ENCODE measurements around the gene AGRP. TPM values are rescaled to one million over a fixed set of nuclear protein-coding genes. Genes with fewer than 3 reads are reported as not detected.
A peak's percentile ranks its signal among the peaks of the same experiment; 100 is the strongest.

The AGRP gene
- total RNA-seq, 1 donor from 2014 or later, result not detected

DNA sequence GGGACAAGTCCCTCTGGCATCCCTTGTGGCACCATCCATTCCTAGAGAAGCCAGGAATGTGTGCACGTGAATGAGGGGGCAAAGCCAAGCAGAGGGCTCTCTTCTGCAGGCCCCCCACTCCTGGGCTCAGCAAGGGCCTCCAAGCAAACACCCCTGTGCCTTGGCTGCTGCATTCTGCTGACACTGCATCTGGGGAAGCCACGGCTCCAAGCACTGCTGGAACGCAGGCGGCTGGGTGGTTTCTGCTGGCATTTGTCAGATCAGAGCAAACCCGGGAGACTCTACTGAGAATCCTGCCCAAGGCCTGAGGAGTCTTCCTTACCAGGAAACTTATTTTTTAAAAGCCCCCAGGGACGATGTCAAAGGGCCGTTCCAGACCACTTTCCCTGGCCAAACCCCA is 25.7 kb downstream of the AGRP start:
- Mint-ChIP-seq H3K4me1 (peaks cover 5% of the 10 kb centered on the region), H3K9me3 (no peaks in the 10 kb centered on the region), H3K4me3 (no peak overlapping the region), H3K36me3 (ENCODE audit: low read depth) (peaks cover 56% of the 10 kb centered on the region), H3K27me3 (no peaks in the 10 kb centered on the region), H3K27ac (no peak overlapping the region)
- ChIA-PET POLR2A (interaction anchor here (0.6 to 1.5 kb wide), 2 partner anchors 8 to 26 kb away, joined by 3 to 5 read pairs; no protein-coding TSS in a partner anchor), CTCF (no interaction called here)
- TF ChIP-seq, protein P1, sequence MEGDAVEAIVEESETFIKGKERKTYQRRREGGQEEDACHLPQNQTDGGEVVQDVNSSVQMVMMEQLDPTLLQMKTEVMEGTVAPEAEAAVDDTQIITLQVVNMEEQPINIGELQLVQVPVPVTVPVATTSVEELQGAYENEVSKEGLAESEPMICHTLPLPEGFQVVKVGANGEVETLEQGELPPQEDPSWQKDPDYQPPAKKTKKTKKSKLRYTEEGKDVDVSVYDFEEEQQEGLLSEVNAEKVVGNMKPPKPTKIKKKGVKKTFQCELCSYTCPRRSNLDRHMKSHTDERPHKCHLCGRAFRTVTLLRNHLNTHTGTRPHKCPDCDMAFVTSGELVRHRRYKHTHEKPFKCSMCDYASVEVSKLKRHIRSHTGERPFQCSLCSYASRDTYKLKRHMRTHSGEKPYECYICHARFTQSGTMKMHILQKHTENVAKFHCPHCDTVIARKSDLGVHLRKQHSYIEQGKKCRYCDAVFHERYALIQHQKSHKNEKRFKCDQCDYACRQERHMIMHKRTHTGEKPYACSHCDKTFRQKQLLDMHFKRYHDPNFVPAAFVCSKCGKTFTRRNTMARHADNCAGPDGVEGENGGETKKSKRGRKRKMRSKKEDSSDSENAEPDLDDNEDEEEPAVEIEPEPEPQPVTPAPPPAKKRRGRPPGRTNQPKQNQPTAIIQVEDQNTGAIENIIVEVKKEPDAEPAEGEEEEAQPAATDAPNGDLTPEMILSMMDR (IDR thresholded peaks at IDR 0.05), result no peak
- intact Hi-C loops (cut with micrococcal nuclease), result no loop called here
- ATAC-seq (ENCODE audit: low read depth) (no peak), DNase-seq (no peak)

GRCh38 chr16:67456391-67457081 is 26.8 kb downstream of the AGRP start:
- DNase-seq (no peak), ATAC-seq (ENCODE audit: low read depth) (no peak)
- CTCF ChIA-PET, result interaction anchor here (1.1 to 1.5 kb wide), 3 partner anchors 9 to 29 kb away, joined by 3 to 5 read pairs (median 3); no protein-coding TSS in a partner anchor
- H3K27me3 Mint-ChIP-seq, result no peaks in the 10 kb centered on the region
- intact Hi-C loops (cut with micrococcal nuclease), result no loop called here
- H3K27ac Mint-ChIP-seq, result peak overlapping the region; percentile 31
- H3K4me1 Mint-ChIP-seq, result peaks cover 4% of the 10 kb centered on the region
- no peaks in the 10 kb centered on the region for H3K9me3 Mint-ChIP-seq
- H3K36me3 Mint-ChIP-seq (ENCODE audit: low read depth), result peaks cover 55% of the 10 kb centered on the region
- TF ChIP-seq, protein P1 (IDR thresholded peaks at IDR 0.05), result no peak
- POLR2A ChIA-PET, result interaction anchor here (1.5 kb wide), 1 partner anchor 9 kb away, joined by 3 read pairs; no protein-coding TSS in a partner anchor
- H3K4me3 Mint-ChIP-seq, result no peak overlapping the region

DNA sequence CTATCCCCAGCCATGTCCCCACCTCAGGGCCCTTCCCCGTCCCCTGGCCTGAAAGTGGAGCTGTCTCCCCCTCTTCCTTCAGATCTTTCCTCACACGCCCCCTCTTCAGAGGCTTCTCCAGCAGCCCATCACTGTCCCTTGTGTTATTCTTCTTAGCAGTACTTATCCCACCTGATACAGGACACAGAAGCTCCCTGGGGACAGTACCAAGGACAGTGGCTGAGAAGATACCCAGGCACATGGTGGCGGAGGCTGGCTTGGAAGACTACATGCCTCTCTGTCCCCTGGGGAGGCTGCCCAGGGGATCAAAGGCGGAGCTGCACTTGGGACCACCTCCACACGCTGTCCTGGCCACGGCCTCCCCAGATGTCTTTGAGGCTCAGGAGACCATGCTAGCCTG is 28.5 kb downstream of the AGRP start:
- Mint-ChIP-seq H3K4me3 (no peak overlapping the region), H3K27me3 (no peaks in the 10 kb centered on the region), H3K4me1 (peaks cover 3% of the 10 kb centered on the region), H3K36me3 (ENCODE audit: low read depth) (peaks cover 59% of the 10 kb centered on the region), H3K9me3 (no peaks in the 10 kb centered on the region), H3K27ac (no peak overlapping the region)
- TF ChIP-seq, protein P1 (IDR thresholded peaks at IDR 0.05), result no peak
- ChIA-PET POLR2A (no interaction called here), CTCF (no interaction called here)
- intact Hi-C loops (cut with micrococcal nuclease), result no loop called here
- DNase-seq (no peak), ATAC-seq (ENCODE audit: low read depth) (no peak)

- CTCF ChIA-PET, result interaction anchor here (1.2 kb wide), 1 partner anchor 26 kb away, joined by 3 read pairs; no protein-coding TSS in a partner anchor
- no peak for ATAC-seq (ENCODE audit: low read depth)
Observed at GRCh38 chr16:67454104-67454503, 29.2 kb downstream of the AGRP start.

More at GRCh38 chr16:67454104-67454503, 29.2 kb downstream of the AGRP start:
- Mint-ChIP-seq H3K4me1 (peaks cover 3% of the 10 kb centered on the region), H3K27me3 (no peaks in the 10 kb centered on the region), H3K27ac (no peak overlapping the region), H3K4me3 (no peak overlapping the region), H3K9me3 (no peaks in the 10 kb centered on the region), H3K36me3 (ENCODE audit: low read depth) (peaks cover 65% of the 10 kb centered on the region)
- intact Hi-C loops (cut with micrococcal nuclease), result no loop called here
- TF ChIP-seq, protein P1 (IDR thresholded peaks at IDR 0.05), result no peak
- POLR2A ChIA-PET, result no interaction called here
- no peak for DNase-seq
